Upper lobe of left lung (tissue), 6 donors: ENCODE results near the gene B3GAT1. TPM values are rescaled to one million over a fixed set of nuclear protein-coding genes. Genes with fewer than 3 reads are reported as not detected.

ENCODE experiments used
- ATAC-seq, 2 donors: fragments of 200-7000 bp; cut with Tn5 transposase; one replicate each; pipeline ENCODE4 v1.9.1; 2022; ENCODE audit warnings: mild to moderate bottlenecking in 2 of 2, moderate library complexity in 2 of 2; ENCODE audit not compliant: low FRiP score in 2 of 2
- DNase-seq, 2 donors: peaks; one replicate each; pipeline ENCODE4 v3.0.0-alpha.2; 2019 to 2020
- H3K27ac ChIP-seq, 4 donors: fragments of 200-600 bp; sonication (generic); one replicate each; pipeline ENCODE4 v1.5.1; 2016 to 2019
- H3K27me3 ChIP-seq, 4 donors: fragments of 200-600 bp; sonication (generic); one replicate each; pipeline ENCODE4 v1.5.1; 2017 to 2019
- H3K36me3 ChIP-seq, 4 donors: fragments of 200-600 bp; sonication (generic); one replicate each; pipeline ENCODE4 v1.5.1; 2016 to 2019
- H3K4me1 ChIP-seq, 4 donors: fragments of 200-600 bp; sonication (generic); one replicate each; pipeline ENCODE4 v1.5.1; 2018 to 2019
- H3K4me3 ChIP-seq, 4 donors: fragments of 200-600 bp; sonication (generic); one replicate each; pipeline ENCODE4 v1.5.1; 2017 to 2019; ENCODE audit warnings: mild to moderate bottlenecking in 2 of 4, moderate library complexity in 1 of 4
- H3K9me3 ChIP-seq, 4 donors: fragments of 200-600 bp; sonication (generic); one replicate each; pipeline ENCODE4 v1.5.1; 2018 to 2019
- CTCF ChIP-seq, 6 experiments: fragments of 450-650 bp in 4 of 6; fragments of 200-600 bp in 2 of 6; sonication (generic) in 2 of 6; IDR thresholded peaks; one replicate each; pipeline ENCODE4 v1.5.1; 2016 to 2019; ENCODE audit warnings: antibody characterized with exemption in 6 of 6
- EP300 ChIP-seq, 4 donors: sonication (generic); formaldehyde crosslinking; IDR thresholded peaks; one replicate each; pipeline ENCODE4 v1.5.1; 2017; ENCODE audit warnings: antibody characterized with exemption in 4 of 4, control low read depth in 2 of 4
- POLR2A ChIP-seq, 4 donors: fragments of 450-650 bp; IDR thresholded peaks; one replicate each; pipeline ENCODE4 v1.5.1; 2016 to 2017; ENCODE audit warnings: antibody characterized with exemption in 4 of 4, mild to moderate bottlenecking in 2 of 4
- POLR2AphosphoS5 ChIP-seq, 2 donors: sonication (generic); formaldehyde crosslinking; IDR thresholded peaks; one replicate each; pipeline ENCODE4 v1.5.1; 2017; ENCODE audit warnings: antibody characterized with exemption in 2 of 2
- WGBS, 2 donors: methylation state at CpG; one replicate each; pipeline ENCODE4 v1.1.5; 2017 to 2018; 5-methylcytosine and 5-hydroxymethylcytosine counted together
- total RNA-seq, 6 donors: library from RNA; depleted of rRNA in 4 of 6; stranded (reverse); fragments of >200 nt in 4 of 6; gene quantifications; one replicate each; pipeline versions ENCODE4 v1.1.0 to v1.2.1, GENCODE V29; 2016 to 2021
- donor health status: DM: no; HTN: no; CAD: no; lungs with moderate emphysema.
- donor health status: DM: no; HTN: yes; CAD: no; lungs with severe emphysema.

Gene B3GAT1
- total RNA-seq, 6 donors from 2014 or later = under 0.01 to 2.7 (median 1.2) TPM

GRCh38 chr11:134416726-134417125 is 4.7 kb upstream of the B3GAT1 start:
- Histone ChIP-seq H3K4me3 (no peak overlapping the region), H3K27me3 (peaks cover 0 to 14% (median 6%) of the 10 kb centered on the region in 4 donors), H3K4me1 (peaks cover 7 to 9% (median 9%) of the 10 kb centered on the region in 4 donors), H3K27ac (no peak overlapping the region), H3K9me3 (no peaks in the 10 kb centered on the region), H3K36me3 (no peaks in the 10 kb centered on the region)
- TF ChIP-seq POLR2A (IDR thresholded peaks at IDR 0.05) (no peak), POLR2AphosphoS5 (IDR thresholded peaks at IDR 0.05) (no peak), CTCF (IDR thresholded peaks at IDR 0.05) (no peak), EP300 (IDR thresholded peaks at IDR 0.05) (no peak)
- ATAC-seq (no peak), DNase-seq (no peak)
- WGBS, 2 donors = 73 to 75% methylated on average over 10 of the region's 10 CpGs

- no peaks in the 10 kb centered on the region for H3K9me3 ChIP-seq
- peaks cover 0 to 29% (median 14%) of the 10 kb centered on the region in 4 donors for H3K27me3 ChIP-seq
- H3K4me1 ChIP-seq = peaks cover 13 to 19% (median 16%) of the 10 kb centered on the region in 4 donors
- no peaks in the 10 kb centered on the region for H3K36me3 ChIP-seq
- ATAC-seq (no peak), DNase-seq (no peak)
- no peak overlapping the region for H3K4me3 ChIP-seq
- TF ChIP-seq POLR2AphosphoS5 (IDR thresholded peaks at IDR 0.05) (no peak), EP300 (IDR thresholded peaks at IDR 0.05) (no peak), POLR2A (IDR thresholded peaks at IDR 0.05) (no peak), CTCF (IDR thresholded peaks at IDR 0.05) (no peak)
- no peak overlapping the region for H3K27ac ChIP-seq
- WGBS, 2 donors = 36 to 37% methylated on average over 14 to 17 of the region's 17 CpGs
Observed at GRCh38 chr11:134414766-134415765, 3.0 kb upstream of the B3GAT1 start.

GRCh38 chr11:134413826-134414731 is 2.0 kb upstream of the B3GAT1 start:
- ATAC-seq = no peak
- 40 to 41% methylated on average over 15 to 18 of the region's 18 CpGs for WGBS, 2 donors
- H3K27ac ChIP-seq = no peak overlapping the region
- no peak for TF ChIP-seq POLR2A (IDR thresholded peaks at IDR 0.05)
- TF ChIP-seq POLR2AphosphoS5 (IDR thresholded peaks at IDR 0.05) = no peak
- no peak for TF ChIP-seq CTCF (IDR thresholded peaks at IDR 0.05)
- TF ChIP-seq EP300 (IDR thresholded peaks at IDR 0.05) = no peak
- H3K9me3 ChIP-seq = no peaks in the 10 kb centered on the region
- no peak overlapping the region for H3K4me3 ChIP-seq
- DNase-seq = no peak
- peaks cover 0 to 30% (median 16%) of the 10 kb centered on the region in 4 donors for H3K27me3 ChIP-seq
- no peaks in the 10 kb centered on the region for H3K36me3 ChIP-seq
- peaks cover 13 to 19% (median 16%) of the 10 kb centered on the region in 4 donors for H3K4me1 ChIP-seq

GRCh38 chr11:134413043-134413825 is 1.2 kb upstream of the B3GAT1 start:
- WGBS, 2 donors = 11 to 13% methylated on average over 15 to 18 of the region's 22 CpGs
- peak overlapping the region in 3 of 4 donors; percentile 38 to 49 (median 45) for H3K4me3 ChIP-seq
- TF ChIP-seq EP300 (IDR thresholded peaks at IDR 0.05) (no peak), POLR2A (IDR thresholded peaks at IDR 0.05) (no peak), CTCF (IDR thresholded peaks at IDR 0.05) (no peak), POLR2AphosphoS5 (IDR thresholded peaks at IDR 0.05) (no peak)
- H3K4me1 ChIP-seq = peaks cover 13 to 19% (median 16%) of the 10 kb centered on the region in 4 donors
- DNase-seq (no peak), ATAC-seq (no peak)
- no peak overlapping the region for H3K27ac ChIP-seq
- H3K9me3 ChIP-seq = no peaks in the 10 kb centered on the region
- peaks cover 0 to 30% (median 16%) of the 10 kb centered on the region in 4 donors for H3K27me3 ChIP-seq
- no peaks in the 10 kb centered on the region for H3K36me3 ChIP-seq
